Measurements from ENCODE around the gene OLA1. TPM values are rescaled to one million over a fixed set of nuclear protein-coding genes. Genes with fewer than 3 reads are reported as not detected.

The OLA1 gene
- total and polyA plus RNA-seq, 2 of the 13 experiments (the other 11 are each of a cell fraction or from before 2014, with no cell fraction given), result 153 to 241 TPM

- FAIRE-seq, result no peak
- in situ Hi-C loops (cut with HindIII; ENCODE audit: extremely low pct_ligation_motif_present, low pct_unique_long_range_greater_than_20kb), result no loop called here
Measured at GRCh38 chr2:174211954-174212353, 36.4 kb downstream of the OLA1 start.

More at GRCh38 chr2:174211954-174212353, 36.4 kb downstream of the OLA1 start:
- POLR2A ChIA-PET, result interaction anchor here (1.6 kb wide), 1 partner anchor 36 kb away, joined by 4 read pairs; the partner anchor contains the start of gene OLA1
- no peak overlapping the region for H3K9ac ChIP-seq (ENCODE audit: insufficient read depth, low read depth, low read length)
- H3K9me3 ChIP-seq (ENCODE audit: low read length), result no peaks in the 10 kb centered on the region
- H3K36me3 ChIP-seq (replicated peaks in 1 of 2; ENCODE audit: control insufficient read depth in 1 of 2, insufficient read depth in 2 of 2, low read length in 2 of 2), result peaks cover 0 to 10% of the 10 kb centered on the region in 2 experiments; a peak in 1 of 5 replicates
- DNase-seq (ENCODE audit: low spot score), result no peak
- no TSS peak for BruUV-seq (replicated peaks)
- no peaks in the 10 kb centered on the region for H3K27me3 ChIP-seq (ENCODE audit: control insufficient read depth in 1 of 2, insufficient read depth in 2 of 2, low read length in 2 of 2)
- H3K79me2 ChIP-seq (ENCODE audit: insufficient read depth, low read length), result peaks cover 54% of the 10 kb centered on the region
- TF ChIP-seq PRPF4 (IDR thresholded peaks at IDR 0.05; ENCODE audit: low read depth, low read length, poor library complexity, severe bottlenecking) (no peak), ATF1 (CRISPR knock-in tag; IDR thresholded peaks at IDR 0.05) (no peak), ZNF253 (CRISPR knock-in tag; IDR thresholded peaks at IDR 0.05; ENCODE audit: borderline replicate concordance) (no peak), HNRNPK (IDR thresholded peaks at IDR 0.05; ENCODE audit: low read depth, low read length, poor library complexity, severe bottlenecking) (no peak), GPN1 (CRISPR knock-in tag; IDR thresholded peaks at IDR 0.05; ENCODE audit: borderline replicate concordance) (no peak), ZNF354B (CRISPR knock-in tag; IDR thresholded peaks at IDR 0.05) (no peak), HHEX (CRISPR knock-in tag; IDR thresholded peaks at IDR 0.05) (no peak), CENPT (CRISPR knock-in tag; IDR thresholded peaks at IDR 0.05; ENCODE audit: low read depth) (no peak), ZFP41 (CRISPR knock-in tag; IDR thresholded peaks at IDR 0.05; ENCODE audit: borderline replicate concordance) (no peak), THRA (CRISPR knock-in tag; IDR thresholded peaks at IDR 0.05; ENCODE audit: borderline replicate concordance) (no peak), HDAC1 (CRISPR knock-in tag; IDR thresholded peaks at IDR 0.05) (no peak), SPEN (CRISPR knock-in tag; IDR thresholded peaks at IDR 0.05; ENCODE audit: low read depth) (no peak), PHF21A (CRISPR knock-in tag; IDR thresholded peaks at IDR 0.05) (no peak), TAF15 (IDR thresholded peaks at IDR 0.05; ENCODE audit: low read depth, low read length, poor library complexity, severe bottlenecking) (no peak), ZNF597 (CRISPR knock-in tag; IDR thresholded peaks at IDR 0.05) (no peak), RBAK (CRISPR knock-in tag; IDR thresholded peaks at IDR 0.05) (no peak)
- CTCF ChIA-PET (ENCODE audit: low intra/inter-chr PET ratio, low total read pairs), result no interaction called here
- no peak overlapping the region for H2AFZ ChIP-seq (ENCODE audit: low read length)
- no peak overlapping the region for H3K4me2 ChIP-seq (ENCODE audit: low read depth, low read length)
- H4K20me1 ChIP-seq (ENCODE audit: insufficient read depth, low read length), result no peaks in the 10 kb centered on the region
- H3K4me3 ChIP-seq (replicated peaks in 1 of 3; ENCODE audit: insufficient read depth in 1 of 3, low read depth in 2 of 3, low read length in 3 of 3), result no peak overlapping the region
- H3K27ac ChIP-seq (ENCODE audit: extremely low read length, insufficient read depth, low read length), result no peak overlapping the region
- H3K4me1 ChIP-seq (ENCODE audit: insufficient read depth, low read length), result no peaks in the 10 kb centered on the region
- intact Hi-C loops (cut with micrococcal nuclease; ENCODE audit: unreplicated experiment), result no loop called here
- ATAC-seq, result no peak

Data from HepG2 (cell line).